K562 (cell line): ENCODE measurements around the gene MAP3K7CL. TPM values are rescaled to one million over a fixed set of nuclear protein-coding genes. Genes with fewer than 3 reads are reported as not detected.

ENCODE experiments used
- ATAC-seq: fragments of 200-7000 bp; cut with Tn5 transposase; 3 replicates; pipeline ENCODE4 v1.9.1; 2020; ENCODE audit warnings: moderate library complexity
- BruUV-seq: library from RNA; stranded (reverse); fragments of 400-500 nt; replicated peaks from 2 replicates; lab custom pipeline; 2021; lab: Mats Ljungman, UMichigan
- CTCF ChIA-PET: fragments of 300-600 bp; formaldehyde crosslinking; extraction: SDS; loops from one replicate; lab custom pipeline; 2021; ENCODE audit warnings: low intra/inter-chr PET ratio; lab: Yijun Ruan, JAX
- POLR2A ChIA-PET: fragments of 300-600, 350-650 bp; sonication (Branson Sonifier 250); formaldehyde crosslinking; extraction: SDS; loops from one replicate; lab custom pipeline; 2021; ENCODE audit warnings: antibody characterized with exemption, inconsistent platforms; lab: Yijun Ruan, JAX
- DNase-seq, 4 experiments: peaks; one replicate each; pipeline versions ENCODE4 v3.0.0 to v3.0.0-alpha.2; 2011 to 2018; ENCODE audit warnings: low spot score in 3 of 4, mixed read lengths in 3 of 4; ENCODE audit errors: extremely low read depth in 1 of 4
- FAIRE-seq: peaks from 2 replicates; lab custom pipeline; 2011; peaks lifted over from hg19 to GRCh38; lab: Jason Lieb, UNC
- H2AFZ ChIP-seq: 2 replicates; pipeline ENCODE4 v1.6.0; 2011; ENCODE audit warnings: low read depth, low read length, control low read depth, inconsistent platforms
- H3K27ac ChIP-seq: fragments of 200-600 bp; 3 replicates; pipeline ENCODE4 v1.8.0; 2011; ENCODE audit warnings: low read depth, mild to moderate bottlenecking, control low read depth, inconsistent platforms, low read length, moderate library complexity, mixed read lengths; ENCODE audit errors: extremely low read depth
- H3K27me3 ChIP-seq, 2 experiments: fragments of 300-600 bp in 1 of 2; 2 replicates in 1 of 2; 3 replicates in 1 of 2; pipeline versions ENCODE4 v1.6.0 to v1.8.0; 2011; ENCODE audit warnings: inconsistent platforms in 2 of 2, low read length in 2 of 2, mild to moderate bottlenecking in 1 of 2, mixed read lengths in 1 of 2, moderate library complexity in 1 of 2; ENCODE audit not compliant: control insufficient read depth in 2 of 2, insufficient read depth in 2 of 2
- H3K36me3 ChIP-seq: fragments of 300-600 bp; 3 replicates; pipeline ENCODE4 v1.8.0; 2011; ENCODE audit warnings: mild to moderate bottlenecking, low read length, inconsistent platforms; ENCODE audit not compliant: control insufficient read depth, insufficient read depth
- H3K4me1 ChIP-seq, 2 experiments: fragments of 200-600 bp in 1 of 2; replicated peaks in 1 of 2; 2 replicates in 1 of 2; 3 replicates in 1 of 2; pipeline versions ENCODE4 v1.5.1 to v1.8.0; 2011; ENCODE audit warnings: inconsistent platforms in 2 of 2, low read length in 2 of 2, mild to moderate bottlenecking in 1 of 2, mixed read lengths in 1 of 2, moderate library complexity in 1 of 2; ENCODE audit not compliant: control insufficient read depth in 2 of 2, insufficient read depth in 2 of 2
- H3K4me2 ChIP-seq: 2 replicates; pipeline ENCODE4 v1.6.1; 2011; ENCODE audit warnings: low read length, control low read depth, inconsistent platforms, mixed read lengths; ENCODE audit not compliant: insufficient read depth
- H3K4me3 ChIP-seq: fragments of 200-600 bp; sonication (generic), shearing (Covaris generic); 2 replicates; pipeline ENCODE4 v1.5.1; 2016; ENCODE audit warnings: control low read depth, inconsistent platforms
- H3K79me2 ChIP-seq: fragments of 200-600 bp; 3 replicates; pipeline ENCODE4 v1.8.0; 2011; ENCODE audit warnings: low read length, inconsistent platforms; ENCODE audit not compliant: control insufficient read depth, insufficient read depth
- H3K9ac ChIP-seq, 2 experiments: 2 replicates each; pipeline versions ENCODE4 v1.6.0 to v1.6.1; 2011; ENCODE audit warnings: low read depth in 2 of 2, low read length in 2 of 2, control low read depth in 1 of 2, inconsistent platforms in 1 of 2, mild to moderate bottlenecking in 1 of 2, mixed read lengths in 1 of 2; ENCODE audit not compliant: insufficient read depth in 1 of 2
- H3K9me1 ChIP-seq: one replicate; pipeline ENCODE4 v1.6.0; 2011; ENCODE audit warnings: inconsistent platforms, mild to moderate bottlenecking, low read length, moderate library complexity; ENCODE audit not compliant: control insufficient read depth, insufficient read depth
- H3K9me3 ChIP-seq: replicated peaks from 2 replicates; pipeline ENCODE4 v1.5.1; 2011; ENCODE audit warnings: low read depth, low read length, inconsistent platforms; ENCODE audit not compliant: control insufficient read depth, insufficient read depth
- H4K20me1 ChIP-seq: replicated peaks from 2 replicates; pipeline ENCODE4 v1.6.1; 2011; ENCODE audit warnings: low read length, inconsistent platforms, mixed read lengths; ENCODE audit not compliant: control insufficient read depth, insufficient read depth
- E2F3 ChIP-seq: fragments of 250-450 bp; sonication (Bioruptor Pico); IDR thresholded peaks from 2 replicates; pipeline ENCODE4 v1.4.0; 2020; ENCODE audit warnings: mild to moderate bottlenecking
- FOSL1 ChIP-seq: fragments of 200-800 bp; sonication (Bioruptor generic); conservative IDR thresholded peaks from 2 replicates; pipeline ENCODE4 v1.6.1; 2016; ENCODE audit warnings: missing genetic modification characterization, missing compliant biosample characterization
- HOMEZ ChIP-seq: fragments of 250-450 bp; sonication (Bioruptor Pico); IDR thresholded peaks from 2 replicates; pipeline ENCODE4 v1.4.0; 2020; ENCODE audit warnings: mild to moderate bottlenecking, moderate library complexity
- MBD1 ChIP-seq: fragments of 250-450 bp; sonication (Bioruptor Pico); IDR thresholded peaks from 2 replicates; pipeline ENCODE4 v1.8.0; 2022; ENCODE audit warnings: inconsistent platforms
- MEIS2 ChIP-seq: fragments of 450-650 bp; IDR thresholded peaks from 2 replicates; pipeline ENCODE4 v1.6.1; 2014; ENCODE audit warnings: mild to moderate bottlenecking; ENCODE audit not compliant: partially characterized antibody
- PHB2 ChIP-seq: fragments of 450-650 bp; IDR thresholded peaks from 2 replicates; pipeline ENCODE4 v1.6.1; 2017; ENCODE audit warnings: low read depth
- TAF1 ChIP-seq: IDR thresholded peaks from 2 replicates; pipeline ENCODE4 v1.6.1; 2011; ENCODE audit warnings: mild to moderate bottlenecking, low read length, moderate library complexity; ENCODE audit not compliant: insufficient read depth, control insufficient read depth, severe bottlenecking; ENCODE audit errors: extremely low read depth
- XRCC5 ChIP-seq: fragments of 200-400 bp; formaldehyde crosslinking; IDR thresholded peaks from 2 replicates; pipeline ENCODE4 v1.6.1; 2017; ENCODE audit warnings: low read depth, mild to moderate bottlenecking, low read length
- WGBS: fragments of 100-300 bp; shearing (Covaris generic); methylation state at CpG from one replicate; pipeline ENCODE4 v1.1.6; 2016; ENCODE audit warnings: low coverage, mixed read lengths; ENCODE audit not compliant: insufficient coverage; ENCODE audit errors: missing lambda C conversion rate; 5-methylcytosine and 5-hydroxymethylcytosine counted together
- in situ Hi-C: fragments of 300-500 bp; cut with MboI; formaldehyde crosslinking; loops from 4 replicates; pipeline ENCODE4 v1.15.0; 2018; ENCODE audit warnings: inconsistent platforms, mixed read lengths
- intact Hi-C: fragments of 100-400 bp; cut with micrococcal nuclease; formaldehyde crosslinking; loops from 2 replicates; pipeline ENCODE4 v1.14.2; 2022
- polyA plus RNA-seq, 8 experiments: library from polyadenylated mRNA; depleted of rRNA in 4 of 8; stranded (reverse) in 5 of 8; unstranded in 3 of 8; fragments of >200 nt; fragmentation: Nextera tagmentation in 2 of 8; fragmentation: Illumina TruSeq in 1 of 8; extraction: Ambion mirVana in 2 of 8; extraction: Trizol in 1 of 8; gene quantifications; 2 replicates each; pipeline versions ENCODE4 v1.2.1 to v1.2.3, GENCODE V29; 2011 to 2014; ENCODE audit warnings: inconsistent platforms in 1 of 8, missing spikeins in 1 of 8
- total RNA-seq, 7 experiments: library from RNA; depleted of rRNA in 6 of 7; stranded (reverse); fragments of >200 nt in 6 of 7; fragmentation: Illumina TruSeq in 2 of 7; extraction: Trizol in 2 of 7; gene quantifications; 2 replicates each; pipeline versions ENCODE4 v1.2.1 to v1.2.3, GENCODE V29; 2011 to 2021; ENCODE audit warnings: low replicate concordance in 1 of 7
- TF ChIP-seq, protein P1 (sequence below): fragments of 250-450 bp; sonication (Bioruptor Pico); IDR thresholded peaks from 2 replicates; pipeline ENCODE4 v1.5.0; 2021; ENCODE audit warnings: mild to moderate bottlenecking, borderline replicate concordance
- TF ChIP-seq, protein P2 (sequence below), 2 experiments: fragments of 450-650 bp in 1 of 2; sonication (generic) in 1 of 2; formaldehyde crosslinking in 1 of 2; IDR thresholded peaks in 1 of 2; conservative IDR thresholded peaks in 1 of 2; 2 replicates each; pipeline versions ENCODE4 v1.6.1 to v1.8.1; 2016 to 2023; ENCODE audit warnings: mild to moderate bottlenecking in 2 of 2, moderate library complexity in 2 of 2, inconsistent platforms in 1 of 2, missing genetic modification reagents in 1 of 2

MAP3K7CL gene
- total and polyA plus RNA-seq, 9 of the 15 experiments (the other 6 are each of a cell fraction or from before 2014, with no cell fraction given), result 0.13 to 0.15 (median 0.14) TPM; not detected in 6

GRCh38 chr21:29145354-29145782 is 14.9 kb downstream of the MAP3K7CL start:
- intact Hi-C loops (no loop called here), in situ Hi-C loops (no loop called here)
- TF ChIP-seq XRCC5 (no peak), HOMEZ (CRISPR knock-in tag) (no peak), TAF1 (no peak), MEIS2 (peak; percentile 29), PHB2 (no peak), E2F3 (no peak), FOSL1 (tag) (peak; percentile 89), MBD1 (CRISPR knock-in tag) (no peak)
- TF ChIP-seq, protein P1, sequence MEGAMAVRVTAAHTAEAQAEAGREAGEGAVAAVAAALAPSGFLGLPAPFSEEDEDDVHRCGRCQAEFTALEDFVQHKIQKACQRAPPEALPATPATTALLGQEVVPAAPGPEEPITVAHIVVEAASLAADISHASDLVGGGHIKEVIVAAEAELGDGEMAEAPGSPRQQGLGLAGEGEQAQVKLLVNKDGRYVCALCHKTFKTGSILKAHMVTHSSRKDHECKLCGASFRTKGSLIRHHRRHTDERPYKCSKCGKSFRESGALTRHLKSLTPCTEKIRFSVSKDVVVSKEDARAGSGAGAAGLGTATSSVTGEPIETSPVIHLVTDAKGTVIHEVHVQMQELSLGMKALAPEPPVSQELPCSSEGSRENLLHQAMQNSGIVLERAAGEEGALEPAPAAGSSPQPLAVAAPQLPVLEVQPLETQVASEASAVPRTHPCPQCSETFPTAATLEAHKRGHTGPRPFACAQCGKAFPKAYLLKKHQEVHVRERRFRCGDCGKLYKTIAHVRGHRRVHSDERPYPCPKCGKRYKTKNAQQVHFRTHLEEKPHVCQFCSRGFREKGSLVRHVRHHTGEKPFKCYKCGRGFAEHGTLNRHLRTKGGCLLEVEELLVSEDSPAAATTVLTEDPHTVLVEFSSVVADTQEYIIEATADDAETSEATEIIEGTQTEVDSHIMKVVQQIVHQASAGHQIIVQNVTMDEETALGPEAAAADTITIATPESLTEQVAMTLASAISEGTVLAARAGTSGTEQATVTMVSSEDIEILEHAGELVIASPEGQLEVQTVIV (CRISPR knock-in tag), result no peak
- TF ChIP-seq, protein P2, sequence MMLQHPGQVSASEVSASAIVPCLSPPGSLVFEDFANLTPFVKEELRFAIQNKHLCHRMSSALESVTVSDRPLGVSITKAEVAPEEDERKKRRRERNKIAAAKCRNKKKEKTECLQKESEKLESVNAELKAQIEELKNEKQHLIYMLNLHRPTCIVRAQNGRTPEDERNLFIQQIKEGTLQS (IDR thresholded peaks at IDR 0.05), result peak; percentile 44; the same call in 1 of the 2 replicates
- TF ChIP-seq, protein P2 (CRISPR knock-in tag; conservative IDR thresholded peaks at IDR 0.05), result no peak
- Histone ChIP-seq H3K4me3 (no peak overlapping the region), H3K4me2 (no peak overlapping the region), H3K4me1 (no peaks in the 10 kb centered on the region), H3K36me3 (no peaks in the 10 kb centered on the region), H3K79me2 (no peaks in the 10 kb centered on the region), H3K9me3 (no peaks in the 10 kb centered on the region), H3K9ac (no peak overlapping the region), H3K27me3 (peaks cover 9 to 18% of the 10 kb centered on the region in 2 experiments; a peak in 3 of 5 replicates), H3K9me1 (no peaks in the 10 kb centered on the region), H3K27ac (no peak overlapping the region), H4K20me1 (no peaks in the 10 kb centered on the region), H2AFZ (0 out of 2 replicates have a peak overlapping the region, but pooled peaks have one; percentile 9)
- BruUV-seq, result no TSS peak
- WGBS, result 3% methylated on average over 5 of the region's 5 CpGs
- FAIRE-seq, result no peak
- ChIA-PET CTCF (no interaction called here), POLR2A (interaction anchor here (2.0 kb wide), 1 partner anchor 10 kb away, joined by 6 read pairs; no protein-coding TSS in a partner anchor)
- no peak for ATAC-seq
- peak in 1 of 4 experiments; percentile 13 for DNase-seq
